SK-N-SH (cell line): ENCODE measurements around the gene ZDHHC11B. TPM values are rescaled to one million over a fixed set of nuclear protein-coding genes. Genes with fewer than 3 reads are reported as not detected.
A peak's percentile ranks its signal among the peaks of the same experiment; 100 is the strongest.
"Not testable (repeated sequence)": the region's sequence is repeated elsewhere in the genome, so short reads cannot be mapped to it uniquely, and the experiment has no call there.

Experiments used
- CTCF ChIA-PET: fragments of 300-600, 350-600 bp; formaldehyde crosslinking; extraction: SDS; loops from one replicate; lab custom pipeline; 2021; lab: Yijun Ruan, JAX
- POLR2A ChIA-PET: fragments of 350-600 bp; sonication (Branson Sonifier 250); formaldehyde crosslinking; extraction: SDS; loops from one replicate; lab custom pipeline; 2020; ENCODE audit warnings: antibody characterized with exemption, inconsistent platforms; lab: Yijun Ruan, JAX
- DNase-seq: peaks from one replicate; pipeline ENCODE4 v3.0.0; 2012
- H2AFZ ChIP-seq: fragments of 200-600 bp; sonication (generic); 2 replicates; pipeline ENCODE4 v1.8.1; 2016; ENCODE audit warnings: antibody characterized with exemption, mild to moderate bottlenecking, low read depth
- H3F3A ChIP-seq: fragments of 200-600 bp; sonication (generic); replicated peaks from 2 replicates; pipeline ENCODE3; 2016; ENCODE audit warnings: antibody characterized with exemption, mild to moderate bottlenecking; ENCODE audit not compliant: insufficient read depth
- H3K27ac ChIP-seq, 2 experiments: fragments of 200-500 bp in 1 of 2; fragments of 200-600 bp in 1 of 2; sonication (Bioruptor generic) in 1 of 2; sonication (generic), shearing (Covaris generic) in 1 of 2; 2 replicates each; pipeline versions ENCODE4 v1.5.1 to v1.6.1; 2014 to 2016; ENCODE audit warnings: low read depth in 2 of 2, inconsistent platforms in 1 of 2, low read length in 1 of 2, mild to moderate bottlenecking in 1 of 2, mixed read lengths in 1 of 2
- H3K27me3 ChIP-seq: fragments of 200-600 bp; sonication (generic), shearing (Covaris generic); 2 replicates; pipeline ENCODE4 v1.6.1; 2016; ENCODE audit warnings: mixed run types; ENCODE audit not compliant: insufficient read depth
- H3K36me3 ChIP-seq, 2 experiments: fragments of 200-500 bp in 1 of 2; fragments of 200-600 bp in 1 of 2; sonication (Bioruptor generic) in 1 of 2; sonication (generic) in 1 of 2; replicated peaks in 1 of 2; 2 replicates each; pipeline versions ENCODE3 to v1.5.1; 2014 to 2016; ENCODE audit warnings: low read length in 1 of 2, mild to moderate bottlenecking in 1 of 2; ENCODE audit not compliant: insufficient read depth in 2 of 2, control insufficient read depth in 1 of 2
- H3K4me1 ChIP-seq, 2 experiments: fragments of 200-500 bp in 1 of 2; fragments of 200-600 bp in 1 of 2; sonication (Bioruptor generic) in 1 of 2; sonication (generic), shearing (Covaris generic) in 1 of 2; 2 replicates each; pipeline versions ENCODE4 v1.5.1 to v1.6.1; 2014 to 2016; ENCODE audit warnings: low read depth in 1 of 2, low read length in 1 of 2, mixed run types in 1 of 2; ENCODE audit not compliant: insufficient read depth in 2 of 2, control insufficient read depth in 1 of 2
- H3K4me2 ChIP-seq: fragments of 200-600 bp; sonication (generic), shearing (Covaris generic); 2 replicates; pipeline ENCODE4 v1.6.1; 2017; ENCODE audit warnings: mixed run types
- H3K4me3 ChIP-seq, 2 experiments: fragments of 200-500 bp in 1 of 2; fragments of 200-600 bp in 1 of 2; sonication (Bioruptor generic) in 1 of 2; sonication (generic), shearing (Covaris generic) in 1 of 2; 2 replicates each; pipeline versions ENCODE4 v1.5.1 to v1.8.1; 2014 to 2016; ENCODE audit warnings: low read depth in 2 of 2, inconsistent platforms in 1 of 2, low read length in 1 of 2, mild to moderate bottlenecking in 1 of 2, mixed read lengths in 1 of 2, moderate library complexity in 1 of 2
- H3K79me2 ChIP-seq: fragments of 200-600 bp; sonication (generic); 2 replicates; pipeline ENCODE4 v1.8.1; 2017; ENCODE audit warnings: mild to moderate bottlenecking; ENCODE audit not compliant: insufficient read depth
- H3K9ac ChIP-seq: fragments of 200-600 bp; sonication (generic); 2 replicates; pipeline ENCODE4 v1.6.1; 2017; ENCODE audit warnings: mixed run types
- H3K9me2 ChIP-seq: fragments of 200-600 bp; sonication (generic); 2 replicates; pipeline ENCODE4 v1.6.1; 2017; ENCODE audit warnings: mixed run types
- H3K9me3 ChIP-seq: fragments of 200-600 bp; sonication (generic); 2 replicates; pipeline ENCODE4 v1.6.1; 2017; ENCODE audit warnings: mixed run types, mild to moderate bottlenecking, moderate library complexity
- H4K20me1 ChIP-seq: fragments of 200-600 bp; sonication (generic); 2 replicates; pipeline ENCODE4 v1.6.1; 2017; ENCODE audit warnings: mild to moderate bottlenecking, mixed run types; ENCODE audit not compliant: insufficient read depth
- WGBS: methylation state at CpG from one replicate; pipeline ENCODE4 v1.1.6; 2017; ENCODE audit warnings: low lambda C conversion rate; 5-methylcytosine and 5-hydroxymethylcytosine counted together
- polyA plus RNA-seq, 3 experiments: library from polyadenylated mRNA; depleted of rRNA; stranded (reverse); fragments of >200 nt; gene quantifications; 2 replicates each; pipeline ENCODE4 v1.2.3, GENCODE V29; 2012

Gene ZDHHC11B
- polyA plus RNA-seq, 1 of the 3 experiments (the other 2 are of a cell fraction), result not detected

DNA sequence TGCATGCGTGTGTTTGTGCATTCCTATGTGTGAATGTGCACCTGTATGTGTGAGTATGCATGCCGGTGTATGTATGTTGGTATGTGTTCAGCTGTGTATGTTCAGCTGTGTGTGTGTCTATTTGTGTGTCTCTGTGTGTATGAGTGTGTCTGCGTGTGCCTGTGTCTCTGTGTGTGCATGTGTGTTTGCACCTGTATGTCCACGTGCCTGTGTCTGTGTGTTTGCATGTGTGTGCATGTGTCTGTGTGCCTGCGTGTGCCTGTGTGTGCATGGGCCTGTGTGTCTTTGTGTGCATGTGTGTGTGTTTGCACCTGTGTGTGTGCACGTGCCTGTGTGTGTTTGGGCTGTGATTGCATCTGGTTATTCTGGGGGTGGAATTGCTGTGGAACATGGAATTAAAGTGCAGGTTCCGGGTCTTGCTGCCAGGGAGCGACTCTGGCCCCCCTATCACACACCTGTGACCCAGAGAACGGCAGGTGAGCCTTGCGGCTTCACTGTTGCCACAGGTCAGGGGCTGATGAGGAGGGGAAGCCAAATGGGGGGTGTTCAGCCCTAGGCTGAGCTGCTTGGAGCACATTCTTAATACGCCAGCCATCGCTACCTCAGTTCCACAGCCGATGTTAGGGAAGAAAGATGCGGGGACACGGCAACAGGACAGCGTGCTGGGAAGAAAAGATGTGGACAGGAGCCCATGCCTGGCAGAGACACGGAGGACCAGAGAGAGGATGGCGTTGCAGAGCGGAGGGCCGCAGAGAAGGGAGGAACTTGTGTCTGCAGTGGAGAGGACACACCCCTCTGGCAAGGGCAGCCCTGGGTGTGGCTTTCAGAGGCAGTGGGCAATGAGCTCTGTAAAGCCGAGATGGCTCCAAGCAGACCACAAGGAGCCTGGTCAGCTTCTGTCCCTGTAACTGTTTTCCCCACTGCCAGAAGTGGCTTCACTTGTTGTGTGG, 87.5 kb downstream of the ZDHHC11B start:
- H3K9me3 ChIP-seq, H3K27ac ChIP-seq, POLR2A ChIA-PET, H3K79me2 ChIP-seq, H3K4me1 ChIP-seq, H3K4me3 ChIP-seq, H3K27me3 ChIP-seq, H3F3A ChIP-seq, H3K9ac ChIP-seq, H2AFZ ChIP-seq, H3K9me2 ChIP-seq, H3K4me2 ChIP-seq, H4K20me1 ChIP-seq, CTCF ChIA-PET, H3K36me3 ChIP-seq, DNase-seq: not testable (repeated sequence)
- WGBS, result 75% methylated on average over 9 of the region's 21 CpGs

DNA sequence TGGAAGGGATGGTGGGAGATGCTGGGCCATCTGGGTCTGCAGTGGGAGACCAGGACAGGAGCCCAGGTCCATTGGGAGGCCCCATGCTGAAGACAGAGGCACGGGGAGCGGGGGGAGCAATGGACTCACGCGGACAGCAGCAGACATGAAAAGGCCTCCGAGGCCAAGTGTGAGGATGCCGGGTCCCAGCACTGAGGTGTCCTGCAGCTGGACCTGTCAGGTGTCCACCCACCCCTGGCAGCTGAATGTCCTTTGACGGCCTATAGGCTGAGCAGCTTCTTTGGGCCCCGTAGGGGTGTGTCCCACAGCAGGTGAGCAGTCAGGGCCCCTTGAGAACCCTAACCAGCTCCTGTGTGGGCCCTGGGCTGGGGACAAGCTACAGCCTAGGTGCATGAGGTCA, 88.3 kb downstream of the ZDHHC11B start:
- DNase-seq, H3K79me2 ChIP-seq, H3K27me3 ChIP-seq, POLR2A ChIA-PET, CTCF ChIA-PET, H3K9me3 ChIP-seq, H3F3A ChIP-seq, H3K4me1 ChIP-seq, H4K20me1 ChIP-seq, H3K4me2 ChIP-seq, H3K9ac ChIP-seq, H3K9me2 ChIP-seq, H2AFZ ChIP-seq, H3K27ac ChIP-seq, H3K36me3 ChIP-seq, H3K4me3 ChIP-seq: not testable (repeated sequence)
- 40% methylated on average over 1 of the region's 8 CpGs for WGBS

- CTCF ChIA-PET, POLR2A ChIA-PET: not testable (repeated sequence)
- no CpG with 5 or more reads among the region's 13 CpGs for WGBS
These were observed 89.1 kb downstream of the ZDHHC11B start for GRCh38 chr5:695475-695874.

GRCh38 chr5:694042-694431, 90.5 kb downstream of the ZDHHC11B start:
- H3K4me2 ChIP-seq, H4K20me1 ChIP-seq, H3K36me3 ChIP-seq, H3K9ac ChIP-seq, H3K9me2 ChIP-seq, H3K27ac ChIP-seq, H3K4me1 ChIP-seq, POLR2A ChIA-PET, H3K9me3 ChIP-seq, H3K79me2 ChIP-seq, H3F3A ChIP-seq, H2AFZ ChIP-seq, CTCF ChIA-PET, H3K27me3 ChIP-seq: not testable (repeated sequence)
- peak; percentile 22 for DNase-seq
- peak overlapping the region in 1 of 2 experiments; percentile 44; a peak in 1 of 4 replicates for H3K4me3 ChIP-seq
- WGBS, result 12% methylated on average over 9 of the region's 22 CpGs

More at GRCh38 chr5:695475-695874, 89.1 kb downstream of the ZDHHC11B start:
- H3K79me2 ChIP-seq, H3F3A ChIP-seq, H3K9me3 ChIP-seq, DNase-seq, H3K27ac ChIP-seq, H3K4me3 ChIP-seq, H3K27me3 ChIP-seq, H3K4me2 ChIP-seq, H4K20me1 ChIP-seq, H3K36me3 ChIP-seq, H3K4me1 ChIP-seq, H3K9ac ChIP-seq, H3K9me2 ChIP-seq, H2AFZ ChIP-seq: not testable (repeated sequence)

- WGBS, result 0% methylated on average over 3 of the region's 109 CpGs
- H3K27ac ChIP-seq, H3F3A ChIP-seq, H3K9ac ChIP-seq, H2AFZ ChIP-seq, H3K4me1 ChIP-seq, H3K27me3 ChIP-seq, POLR2A ChIA-PET, H3K79me2 ChIP-seq, H3K9me3 ChIP-seq, H3K9me2 ChIP-seq, CTCF ChIA-PET, H4K20me1 ChIP-seq, H3K36me3 ChIP-seq: not testable (repeated sequence)
- Histone ChIP-seq H3K4me3 (peak within 1 kb of the TSS in 1 of 2 experiments; percentile 44; a peak in 2 of 4 replicates), H3K4me2 (peak within 1 kb of the TSS; percentile 37; the same call in 1 of the 2 replicates)
- DNase-seq, result peak; percentile 98
These were observed 91.1 kb downstream of the ZDHHC11B start, which contains the start of gene TPPP for GRCh38 chr5:693271-694041. Gene TPPP (minus strand): TSS chr5:693352. CDS start chr5:678060, 15,292 bp downstream.

- POLR2A ChIA-PET, H3K9me2 ChIP-seq, H3F3A ChIP-seq, H4K20me1 ChIP-seq, H3K9me3 ChIP-seq, H3K9ac ChIP-seq, H3K36me3 ChIP-seq, CTCF ChIA-PET, H3K27me3 ChIP-seq, H2AFZ ChIP-seq, H3K79me2 ChIP-seq, H3K27ac ChIP-seq, H3K4me1 ChIP-seq: not testable (repeated sequence)
- DNase-seq, result peak; percentile 51
- Histone ChIP-seq H3K4me2 (peak overlapping the region; percentile 37; the same call in 1 of the 2 replicates), H3K4me3 (peak overlapping the region in 1 of 2 experiments; percentile 41; a peak in 2 of 4 replicates)
- WGBS, result 3% methylated on average over 12 of the region's 41 CpGs
These were observed 91.9 kb downstream of the ZDHHC11B start for GRCh38 chr5:692529-693041.
